ENCODE measurements around the gene CYP4F11.
A peak's percentile ranks its signal among the peaks of the same experiment; 100 is the strongest.
"Not testable (repeated sequence)": the region's sequence is repeated elsewhere in the genome, so short reads cannot be mapped to it uniquely, and the experiment has no call there.

Gene CYP4F11

DNA sequence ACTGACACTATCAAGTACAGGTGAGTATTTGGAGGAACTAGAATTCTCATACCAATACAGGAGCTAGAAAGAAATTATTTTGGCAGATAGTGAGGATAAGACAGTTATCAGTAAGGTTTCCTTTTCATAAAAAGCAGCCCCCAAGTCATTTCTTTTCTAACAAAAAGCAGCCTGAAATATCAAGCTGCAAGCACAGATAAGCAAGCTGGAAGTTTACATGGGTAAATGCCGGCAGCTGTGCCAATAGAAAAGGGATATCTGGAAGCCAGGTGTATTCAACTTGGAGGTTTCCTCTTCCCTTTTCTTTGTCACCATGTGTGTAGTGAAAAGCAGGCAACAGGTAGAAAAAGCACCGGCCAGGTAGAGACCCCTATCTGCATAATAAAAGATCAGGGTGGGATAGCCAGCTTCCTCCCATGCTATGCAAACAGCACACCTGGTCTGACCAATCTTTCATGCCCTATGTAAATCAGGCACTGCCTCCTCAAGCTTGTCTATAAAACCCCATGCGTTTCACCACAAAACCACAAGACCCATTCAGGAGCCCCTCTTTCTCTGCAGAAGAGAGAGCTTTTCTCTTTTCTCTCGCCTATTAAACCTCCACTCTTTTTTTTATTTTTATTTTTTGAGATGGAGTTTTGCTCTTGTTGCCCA lies 59.4 kb downstream of the CYP4F11 start:
- DNase-seq (ENCODE audit: low read depth in 2 of 2), result no peak

GRCh38 chr19:15873771-15874170 lies 60.6 kb downstream of the CYP4F11 start:
- not testable (repeated sequence) for DNase-seq (ENCODE audit: low read depth in 2 of 2)

GRCh38 chr19:15871570-15871969 lies 62.8 kb downstream of the CYP4F11 start:
- peak in 1 of 2 donors; percentile 5 for DNase-seq (ENCODE audit: low read depth in 2 of 2)

GRCh38 chr19:15869873-15870272 lies 64.5 kb downstream of the CYP4F11 start:
- no peak for DNase-seq (ENCODE audit: low read depth in 2 of 2)

DNA sequence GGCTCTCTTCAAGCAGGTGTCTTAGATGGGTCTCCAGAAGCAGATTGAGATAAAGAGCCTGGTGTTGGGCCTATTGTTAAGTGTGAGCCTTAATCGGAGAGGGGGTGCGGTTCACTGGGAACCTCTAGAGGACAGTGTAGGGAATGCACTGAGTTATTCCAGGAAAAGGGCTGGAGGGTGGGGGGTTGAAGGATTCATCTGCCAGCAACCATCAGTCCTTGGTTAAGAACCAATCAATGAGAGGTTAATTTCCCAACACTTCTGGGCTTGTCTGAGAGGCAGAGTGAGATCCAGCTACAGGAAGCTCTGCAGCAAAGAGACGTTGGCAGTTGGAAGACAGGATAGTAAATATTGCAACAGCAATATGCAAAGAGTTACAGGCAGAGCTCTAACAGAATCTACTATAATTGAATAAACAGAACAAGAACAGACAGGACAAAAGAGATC lies 65.2 kb downstream of the CYP4F11 start:
- DNase-seq (ENCODE audit: low read depth in 2 of 2), result peak in 1 of 2 donors; percentile 25

DNA sequence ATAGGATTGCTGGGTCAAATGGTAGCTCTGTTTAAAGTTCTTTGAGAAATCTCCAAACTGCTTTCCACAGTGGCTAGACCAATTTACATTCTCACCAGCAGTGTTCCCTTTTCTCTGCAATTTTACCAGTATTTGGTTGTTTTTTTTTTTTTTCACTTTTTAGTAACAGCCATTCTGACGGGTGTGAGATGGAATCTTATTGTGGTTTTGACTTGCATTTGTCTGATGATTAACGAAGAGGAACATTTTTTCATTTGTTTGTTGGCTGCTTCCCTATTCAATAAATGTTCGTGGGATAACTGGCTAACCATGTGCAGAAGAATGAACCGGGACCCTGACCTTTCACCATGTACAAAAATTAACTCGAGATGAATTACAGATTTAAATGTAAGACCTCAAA lies 67.7 kb downstream of the CYP4F11 start:
- DNase-seq (ENCODE audit: low read depth in 2 of 2), result no peak

- no peak for DNase-seq (ENCODE audit: low read depth in 2 of 2)
Measured at GRCh38 chr19:15864824-15865223, 69.5 kb downstream of the CYP4F11 start.

GRCh38 chr19:15863272-15863671 lies 71.1 kb downstream of the CYP4F11 start:
- no peak for DNase-seq (ENCODE audit: low read depth in 2 of 2)

DNA sequence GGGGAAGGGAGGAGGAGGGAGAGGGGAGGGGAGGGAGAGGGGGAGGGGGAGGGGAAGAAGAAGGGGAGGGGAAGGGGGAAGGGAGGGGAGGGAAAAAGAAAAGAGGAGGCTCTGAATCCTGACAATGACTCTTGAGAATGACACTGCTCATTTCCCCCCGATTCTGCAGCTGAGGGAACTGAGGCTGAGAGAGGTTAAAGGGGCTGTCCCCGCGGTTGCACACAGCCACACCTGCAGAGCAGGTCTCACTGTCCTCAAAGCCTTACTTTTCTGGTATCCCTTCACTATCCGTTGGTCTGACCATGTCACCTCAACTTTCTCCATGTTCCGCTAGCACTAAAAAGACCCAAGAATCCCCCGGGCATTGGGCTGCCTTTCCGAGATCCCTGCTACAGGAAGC lies 71.9 kb downstream of the CYP4F11 start:
- DNase-seq (ENCODE audit: low read depth in 2 of 2), result no peak
